Measurements from ENCODE around the gene ROPN1L. TPM values are rescaled to one million over a fixed set of nuclear protein-coding genes. Genes with fewer than 3 reads are reported as not detected.

Gene ROPN1L
- total RNA-seq, 4 donors from 2014 or later, result 0.56 to 2.2 (median 1.4) TPM; not detected in 1

GRCh38 chr5:10457682-10458574 is 16.2 kb downstream of the ROPN1L start:
- no peak for DNase-seq (ENCODE audit: low spot score)
- peak; percentile 53 for ATAC-seq (ENCODE audit: low FRiP score)
- TF ChIP-seq, protein P1, sequence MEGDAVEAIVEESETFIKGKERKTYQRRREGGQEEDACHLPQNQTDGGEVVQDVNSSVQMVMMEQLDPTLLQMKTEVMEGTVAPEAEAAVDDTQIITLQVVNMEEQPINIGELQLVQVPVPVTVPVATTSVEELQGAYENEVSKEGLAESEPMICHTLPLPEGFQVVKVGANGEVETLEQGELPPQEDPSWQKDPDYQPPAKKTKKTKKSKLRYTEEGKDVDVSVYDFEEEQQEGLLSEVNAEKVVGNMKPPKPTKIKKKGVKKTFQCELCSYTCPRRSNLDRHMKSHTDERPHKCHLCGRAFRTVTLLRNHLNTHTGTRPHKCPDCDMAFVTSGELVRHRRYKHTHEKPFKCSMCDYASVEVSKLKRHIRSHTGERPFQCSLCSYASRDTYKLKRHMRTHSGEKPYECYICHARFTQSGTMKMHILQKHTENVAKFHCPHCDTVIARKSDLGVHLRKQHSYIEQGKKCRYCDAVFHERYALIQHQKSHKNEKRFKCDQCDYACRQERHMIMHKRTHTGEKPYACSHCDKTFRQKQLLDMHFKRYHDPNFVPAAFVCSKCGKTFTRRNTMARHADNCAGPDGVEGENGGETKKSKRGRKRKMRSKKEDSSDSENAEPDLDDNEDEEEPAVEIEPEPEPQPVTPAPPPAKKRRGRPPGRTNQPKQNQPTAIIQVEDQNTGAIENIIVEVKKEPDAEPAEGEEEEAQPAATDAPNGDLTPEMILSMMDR (IDR thresholded peaks at IDR 0.05), result no peak

- ATAC-seq (ENCODE audit: low FRiP score), result no peak
- DNase-seq (ENCODE audit: low spot score), result no peak
- TF ChIP-seq, protein P1 (IDR thresholded peaks at IDR 0.05), result no peak
Measured at GRCh38 chr5:10459080-10460055, 17.7 kb downstream of the ROPN1L start.

DNA sequence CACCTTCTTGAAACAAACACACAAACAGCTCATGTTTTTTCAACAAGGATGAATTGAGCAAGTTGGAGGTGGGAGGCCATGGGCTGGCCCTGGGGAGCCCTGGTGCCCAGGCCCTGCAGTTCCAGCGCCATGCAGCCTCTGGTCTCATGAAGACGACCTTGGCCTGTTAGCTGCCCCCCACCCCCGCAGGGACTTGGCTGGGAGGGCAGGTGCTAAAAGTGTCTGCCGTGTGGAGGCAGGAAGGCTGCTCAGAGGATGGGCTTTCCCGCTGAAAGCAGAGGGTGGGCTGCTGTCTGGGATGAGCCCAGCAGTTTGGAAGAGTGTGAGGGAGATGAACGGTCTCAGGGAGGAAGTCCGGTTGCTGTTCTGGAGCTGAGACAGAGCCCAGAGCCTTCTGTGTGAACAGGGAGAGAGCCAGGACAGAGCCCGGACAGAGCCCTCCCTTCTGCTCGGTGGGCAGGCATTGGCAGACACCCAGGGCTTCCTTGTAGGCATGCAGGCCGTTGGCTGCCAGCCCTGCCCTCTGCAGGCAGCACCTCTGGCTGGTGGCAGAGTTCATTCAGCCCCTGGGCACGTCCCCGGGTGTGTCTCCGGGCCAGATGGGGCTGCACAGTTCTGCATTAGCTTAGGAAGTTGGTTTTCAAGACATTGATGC is 18.7 kb downstream of the ROPN1L start:
- DNase-seq (ENCODE audit: low spot score) (no peak), ATAC-seq (ENCODE audit: low FRiP score) (peak; percentile 12)
- TF ChIP-seq, protein P1 (IDR thresholded peaks at IDR 0.05), result no peak

- TF ChIP-seq, protein P1 (IDR thresholded peaks at IDR 0.05), result no peak
- no peak for DNase-seq (ENCODE audit: low spot score)
- no peak for ATAC-seq (ENCODE audit: low FRiP score)
Measured at GRCh38 chr5:10461041-10461440, 19.4 kb downstream of the ROPN1L start.

GRCh38 chr5:10461904-10462555 is 20.4 kb downstream of the ROPN1L start:
- peak; percentile 27 for ATAC-seq (ENCODE audit: low FRiP score)
- TF ChIP-seq, protein P1 (IDR thresholded peaks at IDR 0.05), result no peak
- no peak for DNase-seq (ENCODE audit: low spot score)

DNA sequence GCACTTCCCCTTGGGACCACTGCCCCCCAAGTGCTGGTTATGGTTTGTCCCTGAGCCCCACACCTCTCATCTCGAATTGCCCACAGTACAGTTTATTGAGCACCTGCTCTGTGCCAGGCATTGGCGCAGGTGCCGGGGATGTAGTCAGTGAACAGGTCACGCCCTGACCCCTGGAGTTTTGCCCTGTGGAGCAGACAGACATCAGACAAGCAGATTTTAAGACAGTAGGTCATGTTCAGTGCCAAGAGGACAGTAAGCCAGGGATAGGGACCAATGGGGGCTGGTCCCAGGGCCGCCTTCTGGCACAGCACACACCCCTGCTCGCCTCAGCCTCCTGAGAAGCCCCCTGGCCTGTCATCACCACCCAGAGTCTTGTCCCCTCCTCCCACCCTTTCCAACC is 21.9 kb downstream of the ROPN1L start:
- DNase-seq (ENCODE audit: low spot score) (no peak), ATAC-seq (ENCODE audit: low FRiP score) (no peak)
- TF ChIP-seq, protein P1 (IDR thresholded peaks at IDR 0.05), result no peak
